A549 (cell line): Measurements from ENCODE around the gene CAPN8. TPM values are rescaled to one million over a fixed set of nuclear protein-coding genes. Genes with fewer than 3 reads are reported as not detected.

Source experiments
- ATAC-seq, 2 experiments: fragments of 200-7000 bp in 1 of 2; fragments of >200 bp in 1 of 2; cut with Nextera tagmentation in 1 of 2; cut with Tn5 transposase in 1 of 2; 3 replicates each; pipeline versions ENCODE4 v1.8.0 to v1.9.1; 2018 to 2020; ENCODE audit warnings: mild to moderate bottlenecking in 1 of 2, moderate library complexity in 1 of 2
- CTCF ChIA-PET: fragments of 300-600 bp; sonication (Branson Sonifier 250); formaldehyde crosslinking; extraction: SDS; loops from one replicate; lab custom pipeline; 2021; ENCODE audit warnings: antibody characterized with exemption, inconsistent platforms; lab: Yijun Ruan, JAX
- POLR2A ChIA-PET: fragments of 350-600 bp; formaldehyde crosslinking; extraction: SDS; loops from one replicate; lab custom pipeline; 2021; ENCODE audit warnings: antibody characterized with exemption, inconsistent platforms; lab: Yijun Ruan, JAX
- DNase-seq, 2 experiments: peaks; one replicate each; pipeline versions ENCODE4 v3.0.0 to v3.0.0-alpha.2; 2011 to 2016; ENCODE audit warnings: low read depth in 1 of 2, low spot score in 1 of 2
- FAIRE-seq: peaks from 2 replicates; lab custom pipeline; 2011; peaks lifted over from hg19 to GRCh38; lab: Jason Lieb, UNC
- H3K27ac ChIP-seq, 2 experiments: fragments of >200 bp; sonication (Bioruptor Twin); formaldehyde crosslinking; 3 replicates each; pipeline ENCODE4 v1.5.1; 2016 to 2017
- H3K4me1 ChIP-seq: fragments of >200 bp; sonication (Bioruptor Twin); formaldehyde crosslinking; 3 replicates; pipeline ENCODE4 v1.6.1; 2016
- H3K4me2 ChIP-seq: fragments of >200 bp; sonication (Bioruptor Twin); formaldehyde crosslinking; 3 replicates; pipeline ENCODE4 v1.6.1; 2016
- H3K4me3 ChIP-seq: fragments of >200 bp; sonication (Bioruptor Twin); formaldehyde crosslinking; 3 replicates; pipeline ENCODE4 v1.5.1; 2016
- H3K9me3 ChIP-seq: fragments of >200 bp; sonication (Bioruptor Twin); formaldehyde crosslinking; 3 replicates; pipeline ENCODE4 v1.6.1; 2016
- ATOH8 ChIP-seq: fragments of 250-450 bp; sonication (Bioruptor Pico); IDR thresholded peaks from 2 replicates; pipeline ENCODE4 v1.5.0; 2020; ENCODE audit warnings: low read depth, mild to moderate bottlenecking, moderate library complexity
- CBX8 ChIP-seq: fragments of 200-600 bp; sonication (generic); IDR thresholded peaks from 2 replicates; pipeline ENCODE4 v1.6.1; 2016
- E2F6 ChIP-seq: IDR thresholded peaks from 2 replicates; pipeline ENCODE4 v1.6.1; 2012; ENCODE audit warnings: low read depth, borderline replicate concordance
- EHF ChIP-seq: fragments of 250-450 bp; sonication (Bioruptor Pico); IDR thresholded peaks from 2 replicates; pipeline ENCODE4 v1.5.0; 2020; ENCODE audit warnings: mild to moderate bottlenecking
- EHMT2 ChIP-seq: fragments of 200-600 bp; sonication (generic); IDR thresholded peaks from 2 replicates; pipeline ENCODE4 v1.6.1; 2016; ENCODE audit warnings: antibody characterized with exemption, low read depth, mild to moderate bottlenecking, moderate library complexity
- EP300 ChIP-seq, 2 experiments: fragments of >200 bp; sonication (Bioruptor Twin); formaldehyde crosslinking; IDR thresholded peaks; 2 replicates in 1 of 2; 3 replicates in 1 of 2; pipeline ENCODE4 v1.6.1; 2016 to 2017
- FOSB ChIP-seq: fragments of 250-450 bp; sonication (Bioruptor Pico); IDR thresholded peaks from 2 replicates; pipeline ENCODE4 v1.5.0; 2020; ENCODE audit warnings: mild to moderate bottlenecking, moderate library complexity
- FOSL2 ChIP-seq, 2 experiments: fragments of 450-650 bp in 1 of 2; fragments of >200 bp in 1 of 2; sonication (Bioruptor Twin) in 1 of 2; formaldehyde crosslinking; IDR thresholded peaks; 2 replicates each; pipeline versions ENCODE4 v1.5.0 to v1.6.1; 2016 to 2020; ENCODE audit warnings: mild to moderate bottlenecking in 1 of 2, moderate library complexity in 1 of 2
- GATA3 ChIP-seq: IDR thresholded peaks from 2 replicates; pipeline ENCODE4 v1.6.1; 2012; ENCODE audit warnings: borderline replicate concordance
- HES2 ChIP-seq: fragments of >200 bp; sonication (Bioruptor Twin); formaldehyde crosslinking; IDR thresholded peaks from 2 replicates; pipeline ENCODE4 v1.6.1; 2016
- HEYL ChIP-seq: fragments of 250-450 bp; sonication (Bioruptor Pico); IDR thresholded peaks from 2 replicates; pipeline ENCODE4 v1.8.0; 2021; ENCODE audit warnings: mild to moderate bottlenecking, moderate library complexity
- HMGXB4 ChIP-seq: fragments of 250-450 bp; sonication (Bioruptor Pico); IDR thresholded peaks from 2 replicates; pipeline ENCODE4 v1.5.0; 2021; ENCODE audit warnings: mild to moderate bottlenecking, moderate library complexity, borderline replicate concordance
- HOXB13 ChIP-seq: fragments of 250-450 bp; sonication (Bioruptor Pico); IDR thresholded peaks from 2 replicates; pipeline ENCODE4 v1.5.0; 2020; ENCODE audit warnings: low read depth, mild to moderate bottlenecking, moderate library complexity
- JUN ChIP-seq, 2 experiments: fragments of >200 bp; sonication (Bioruptor Twin); formaldehyde crosslinking; IDR thresholded peaks; 2 replicates in 1 of 2; 3 replicates in 1 of 2; pipeline ENCODE4 v1.6.1; 2016 to 2017
- KDM1A ChIP-seq: fragments of 200-600 bp; sonication (generic); IDR thresholded peaks from 2 replicates; pipeline ENCODE4 v1.6.1; 2016; ENCODE audit warnings: low read depth, mild to moderate bottlenecking
- KDM5A ChIP-seq: fragments of 200-600 bp; sonication (generic); IDR thresholded peaks from 2 replicates; pipeline ENCODE4 v1.6.1; 2016; ENCODE audit warnings: antibody characterized with exemption, mild to moderate bottlenecking
- MAFK ChIP-seq: fragments of 450-650 bp; IDR thresholded peaks from 2 replicates; pipeline ENCODE4 v1.6.1; 2014; ENCODE audit not compliant: partially characterized antibody
- MAX ChIP-seq: IDR thresholded peaks from 2 replicates; pipeline ENCODE4 v1.6.1; 2012
- MYC ChIP-seq: IDR thresholded peaks from 2 replicates; pipeline ENCODE4 v1.6.1; 2012; ENCODE audit warnings: mild to moderate bottlenecking, inconsistent platforms, low read length, improper control_type of control experiment, borderline replicate concordance
- NFE2L2 ChIP-seq: fragments of 150-350 bp; conservative IDR thresholded peaks from 2 replicates; pipeline ENCODE4 v1.6.1; 2014; ENCODE audit warnings: low read length
- NPAS2 ChIP-seq: fragments of 250-450 bp; sonication (Bioruptor Pico); IDR thresholded peaks from 2 replicates; pipeline ENCODE4 v1.8.0; 2022; ENCODE audit warnings: mild to moderate bottlenecking, moderate library complexity, borderline replicate concordance
- PHF8 ChIP-seq: fragments of 200-600 bp; sonication (generic); IDR thresholded peaks from 2 replicates; pipeline ENCODE4 v1.6.1; 2016; ENCODE audit warnings: low read depth, mild to moderate bottlenecking, antibody characterized with exemption, moderate library complexity, borderline replicate concordance
- POLR2AphosphoS2 ChIP-seq: conservative IDR thresholded peaks from 2 replicates; pipeline ENCODE4 v1.6.1; 2012; ENCODE audit warnings: low read length, improper control_type of control experiment, inconsistent platforms
- RAD21 ChIP-seq, 2 experiments: fragments of >200 bp in 1 of 2; sonication (Bioruptor Twin) in 1 of 2; formaldehyde crosslinking in 1 of 2; IDR thresholded peaks in 1 of 2; conservative IDR thresholded peaks in 1 of 2; 2 replicates in 1 of 2; 3 replicates in 1 of 2; pipeline ENCODE4 v1.6.1; 2012 to 2018; ENCODE audit warnings: inconsistent platforms in 1 of 2
- RNF2 ChIP-seq: fragments of 200-600 bp; sonication (generic); IDR thresholded peaks from 2 replicates; pipeline ENCODE4 v1.6.1; 2016; ENCODE audit warnings: low read depth, mild to moderate bottlenecking, antibody characterized with exemption, moderate library complexity, borderline replicate concordance
- SREBF2 ChIP-seq: fragments of 450-650 bp; IDR thresholded peaks from 2 replicates; pipeline ENCODE4 v1.6.1; 2014; ENCODE audit warnings: mild to moderate bottlenecking, moderate library complexity
- ZC3H11A ChIP-seq: fragments of 450-650 bp; IDR thresholded peaks from 2 replicates; pipeline ENCODE4 v1.6.1; 2014; ENCODE audit warnings: antibody characterized with exemption, mild to moderate bottlenecking
- ZFP36 ChIP-seq: fragments of 450-650 bp; IDR thresholded peaks from 2 replicates; pipeline ENCODE4 v1.6.1; 2014; ENCODE audit warnings: borderline replicate concordance; ENCODE audit not compliant: partially characterized antibody
- ZSCAN20 ChIP-seq: fragments of 250-450 bp; sonication (Bioruptor Pico); IDR thresholded peaks from 2 replicates; pipeline ENCODE4 v1.8.0; 2022; ENCODE audit warnings: mild to moderate bottlenecking, moderate library complexity
- WGBS: methylation state at CpG from one replicate; pipeline ENCODE4 v1.1.6; 2017; ENCODE audit errors: missing lambda C conversion rate; 5-methylcytosine and 5-hydroxymethylcytosine counted together
- polyA plus RNA-seq, 4 experiments: library from polyadenylated mRNA; depleted of rRNA in 3 of 4; stranded (reverse); fragments of >200 nt; fragmentation: RNase III in 1 of 4; extraction: RNeasy Plus Mini Kit Qiagen cat#74134 plus additional on column Dnase treatment in 1 of 4; gene quantifications; 2 replicates in 3 of 4; 3 replicates in 1 of 4; pipeline ENCODE4 v1.2.3, GENCODE V29; 2011 to 2017

The CAPN8 gene
- polyA plus RNA-seq, 2 of the 4 experiments (the other 2 are of a cell fraction) = 0.39 to 1.5 TPM

- Histone ChIP-seq H3K27ac (no peak overlapping the region), H3K9me3 (no peaks in the 10 kb centered on the region), H3K4me3 (no peak overlapping the region), H3K4me1 (no peaks in the 10 kb centered on the region), H3K4me2 (no peak overlapping the region)
- DNase-seq (no peak), FAIRE-seq (no peak), ATAC-seq (no peak)
- CTCF ChIA-PET = interaction anchor here (0.8 to 5.6 kb wide), 10 partner anchors 9 to 482 kb away, joined by 3 to 65 read pairs (median 4); no protein-coding TSS in a partner anchor
- 14% methylated on average over 1 of the region's 1 CpG for WGBS
- POLR2A ChIA-PET = no interaction called here
- no peak for TF ChIP-seq KDM5A
- TF ChIP-seq NFE2L2 = no peak
- no peak for TF ChIP-seq EHMT2
- no peak for TF ChIP-seq MAFK
Observed at GRCh38 chr1:223611936-223612335, 53.6 kb downstream of the CAPN8 start.

- Histone ChIP-seq H3K4me2 (no peak overlapping the region), H3K4me1 (no peaks in the 10 kb centered on the region), H3K9me3 (no peaks in the 10 kb centered on the region), H3K4me3 (no peak overlapping the region), H3K27ac (no peak overlapping the region)
- ATAC-seq = no peak; a peak in 1 of 6 replicates
- ChIA-PET CTCF (interaction anchor here (0.9 to 5.6 kb wide), 6 partner anchors 17 to 476 kb away, joined by 3 to 65 read pairs (median 6); no protein-coding TSS in a partner anchor), POLR2A (no interaction called here)
- 86% methylated on average over 4 of the region's 4 CpGs for WGBS
- DNase-seq = no peak
- TF ChIP-seq CBX8 = no peak
- no peak for TF ChIP-seq POLR2AphosphoS2
- no peak for TF ChIP-seq FOSB (CRISPR knock-in tag)
- TF ChIP-seq HEYL (CRISPR knock-in tag) = no peak
- TF ChIP-seq JUN (IDR thresholded peaks at IDR 0.05) = no peak
- TF ChIP-seq PHF8 = no peak
- no peak for TF ChIP-seq MAFK
- TF ChIP-seq E2F6 = no peak
- TF ChIP-seq NPAS2 = no peak
- TF ChIP-seq ZC3H11A = no peak
- TF ChIP-seq ZSCAN20 = no peak
- TF ChIP-seq HOXB13 = no peak
- TF ChIP-seq HES2 = no peak
- TF ChIP-seq MAX = no peak
- no peak for TF ChIP-seq SREBF2
- no peak for TF ChIP-seq KDM1A
- TF ChIP-seq FOSL2 (IDR thresholded peaks at IDR 0.05) = no peak
- no peak for TF ChIP-seq FOSL2 (CRISPR knock-in tag; IDR thresholded peaks at IDR 0.05)
- TF ChIP-seq RAD21 (conservative IDR thresholded peaks at IDR 0.05 in 1 of 2, IDR thresholded peaks at IDR 0.05 in 1 of 2) = no peak
- TF ChIP-seq EP300 (IDR thresholded peaks at IDR 0.05) = no peak
- TF ChIP-seq EHMT2 = no peak
- no peak for FAIRE-seq
Observed at GRCh38 chr1:223609977-223610376, 55.5 kb downstream of the CAPN8 start.

- no peaks in the 10 kb centered on the region for H3K4me1 ChIP-seq
- TF ChIP-seq PHF8 (no peak), ATOH8 (CRISPR knock-in tag) (no peak), HMGXB4 (no peak), MYC (no peak), RAD21 (conservative IDR thresholded peaks at IDR 0.05 in 1 of 2, IDR thresholded peaks at IDR 0.05 in 1 of 2) (no peak), GATA3 (no peak), FOSB (CRISPR knock-in tag) (no peak), MAFK (no peak), RNF2 (no peak), EHF (CRISPR knock-in tag) (no peak), EHMT2 (no peak), ZFP36 (no peak)
- no peaks in the 10 kb centered on the region for H3K9me3 ChIP-seq
- H3K4me2 ChIP-seq = no peak overlapping the region
- FAIRE-seq (no peak), ATAC-seq (no peak), DNase-seq (no peak)
- no peak overlapping the region for H3K27ac ChIP-seq
- ChIA-PET CTCF (interaction anchor here (0.5 to 5.6 kb wide), 4 partner anchors 32 to 75 kb away, joined by 4 to 65 read pairs (median 6); no protein-coding TSS in a partner anchor), POLR2A (no interaction called here)
- no peak overlapping the region for H3K4me3 ChIP-seq
- WGBS = 88% methylated on average over 14 of the region's 14 CpGs
Observed at GRCh38 chr1:223609066-223609465, 56.4 kb downstream of the CAPN8 start.
